Ishikawa (cell line): Measurements from ENCODE around the gene RSU1.

ENCODE experiments used
- CEBPB ChIP-seq: IDR thresholded peaks from 2 replicates; pipeline ENCODE4 v1.6.1; 2012
- CREB1 ChIP-seq: IDR thresholded peaks from 2 replicates; pipeline ENCODE4 v1.6.1; 2012; ENCODE audit warnings: low read depth
- EGR1 ChIP-seq: IDR thresholded peaks from 2 replicates; pipeline ENCODE4 v1.6.1; 2012
- EP300 ChIP-seq: IDR thresholded peaks from 2 replicates; pipeline ENCODE4 v1.6.1; 2012; ENCODE audit warnings: borderline replicate concordance
- FOXM1 ChIP-seq: IDR thresholded peaks from 2 replicates; pipeline ENCODE4 v1.6.1; 2012; ENCODE audit warnings: low read depth, borderline replicate concordance
- NFIC ChIP-seq: IDR thresholded peaks from 2 replicates; pipeline ENCODE4 v1.6.1; 2012
- RAD21 ChIP-seq: IDR thresholded peaks from 2 replicates; pipeline ENCODE4 v1.6.1; 2012; ENCODE audit warnings: low read depth
- REST ChIP-seq: IDR thresholded peaks from 2 replicates; pipeline ENCODE4 v1.6.1; 2012; ENCODE audit warnings: low read depth, mild to moderate bottlenecking
- TAF1 ChIP-seq: IDR thresholded peaks from 2 replicates; pipeline ENCODE4 v1.6.1; 2012; ENCODE audit warnings: low read depth, mild to moderate bottlenecking
- TCF12 ChIP-seq: IDR thresholded peaks from 2 replicates; pipeline ENCODE4 v1.6.1; 2012; ENCODE audit warnings: low read depth
- TEAD4 ChIP-seq: IDR thresholded peaks from 2 replicates; pipeline ENCODE4 v1.6.1; 2012
- USF1 ChIP-seq: IDR thresholded peaks from 2 replicates; pipeline ENCODE4 v1.6.1; 2012
- YY1 ChIP-seq: IDR thresholded peaks from 2 replicates; pipeline ENCODE4 v1.6.1; 2012; ENCODE audit warnings: low read depth
- ZBTB7A ChIP-seq: IDR thresholded peaks from 2 replicates; pipeline ENCODE4 v1.6.1; 2012; ENCODE audit warnings: low read depth
- TF ChIP-seq, protein P1 (sequence below): IDR thresholded peaks from 2 replicates; pipeline ENCODE4 v1.6.1; 2012

The RSU1 gene

DNA sequence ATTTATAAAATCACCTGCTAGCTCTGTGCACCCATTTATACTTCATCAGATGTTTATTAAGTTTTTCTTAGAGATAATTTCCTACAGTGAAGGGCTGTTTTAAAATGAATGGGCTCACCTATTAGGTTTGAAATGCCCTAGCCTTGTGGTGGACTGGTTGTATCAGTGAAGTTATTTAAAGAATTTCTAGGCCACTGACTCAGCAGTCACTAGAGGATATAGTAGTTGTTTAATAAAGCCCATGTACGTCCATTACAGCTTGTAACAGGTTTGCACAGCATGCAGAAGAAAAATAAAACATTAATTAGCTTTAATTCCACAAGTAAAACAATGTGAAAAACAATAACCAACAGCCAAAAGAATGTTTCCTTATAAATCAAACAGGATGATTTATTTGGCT, 128.0 kb downstream of the RSU1 start:
- no peak for TF ChIP-seq FOXM1
- TF ChIP-seq, protein P1, sequence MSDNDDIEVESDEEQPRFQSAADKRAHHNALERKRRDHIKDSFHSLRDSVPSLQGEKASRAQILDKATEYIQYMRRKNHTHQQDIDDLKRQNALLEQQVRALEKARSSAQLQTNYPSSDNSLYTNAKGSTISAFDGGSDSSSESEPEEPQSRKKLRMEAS: no peak
- no peak for TF ChIP-seq TAF1
- no peak for TF ChIP-seq USF1
- TF ChIP-seq TEAD4: no peak
- TF ChIP-seq ZBTB7A: no peak
- no peak for TF ChIP-seq EP300
- no peak for TF ChIP-seq EGR1
- no peak for TF ChIP-seq YY1
- TF ChIP-seq REST: no peak

DNA sequence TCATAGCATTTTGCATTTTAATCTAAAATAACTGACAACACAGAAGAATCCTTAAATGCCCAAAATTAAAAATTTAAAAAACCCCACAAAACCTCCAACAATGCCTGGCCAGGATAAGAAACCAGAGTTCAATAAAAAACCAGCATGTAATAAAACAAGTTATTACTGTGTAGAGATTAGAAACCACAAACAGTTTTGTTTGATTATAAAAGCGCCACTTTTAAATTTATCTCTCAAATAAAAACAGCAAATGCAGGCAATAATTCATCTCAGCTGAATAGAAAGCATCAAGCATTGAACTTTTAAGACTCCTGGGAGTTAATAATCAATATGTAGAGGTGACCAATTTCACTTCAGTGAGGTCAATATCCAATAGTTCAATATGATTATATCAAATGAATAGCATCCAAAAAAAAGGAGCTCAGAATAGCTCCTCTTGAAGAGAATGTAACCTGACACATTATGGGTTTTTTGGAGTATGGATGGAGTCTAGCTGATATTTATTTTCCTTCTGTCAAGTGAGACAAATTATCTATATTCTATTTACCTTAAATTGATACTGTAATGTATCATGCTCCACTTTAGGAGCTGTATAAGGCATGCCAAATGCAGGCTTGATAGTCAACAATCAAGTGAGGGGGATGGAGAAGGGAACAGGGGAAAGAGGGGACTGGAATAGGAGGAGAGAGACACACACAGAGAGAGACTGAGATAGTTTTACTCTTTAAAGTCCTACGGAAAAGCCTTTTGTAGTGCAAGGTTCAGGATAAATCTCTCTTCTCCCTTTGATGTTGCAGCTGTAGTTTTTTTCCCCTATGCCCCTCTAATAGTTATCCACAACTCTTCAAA, 130.9 kb downstream of the RSU1 start:
- no peak for TF ChIP-seq REST
- TF ChIP-seq FOXM1: no peak
- TF ChIP-seq, protein P1: no peak
- TF ChIP-seq RAD21: no peak
- TF ChIP-seq TCF12: no peak
- no peak for TF ChIP-seq CREB1
- TF ChIP-seq TEAD4: no peak
- no peak for TF ChIP-seq TAF1

- TF ChIP-seq FOXM1 (no peak), TCF12 (no peak), EGR1 (no peak), REST (no peak), EP300 (no peak), USF1 (no peak), ZBTB7A (no peak), CREB1 (no peak), TAF1 (no peak), NFIC (no peak), YY1 (no peak), RAD21 (no peak), CEBPB (no peak), TEAD4 (no peak)
- TF ChIP-seq, protein P1: no peak
Observed at GRCh38 chr10:16685551-16685950, 131.7 kb downstream of the RSU1 start.

- TF ChIP-seq NFIC (no peak), TEAD4 (no peak), FOXM1 (no peak)
- TF ChIP-seq, protein P1: no peak
Observed at GRCh38 chr10:16681521-16681920, 135.7 kb downstream of the RSU1 start.
